GM04504 (cell line): ENCODE measurements around the gene RBMS1.
A peak's percentile ranks its signal among the peaks of the same experiment; 100 is the strongest.

Experiments
- DNase-seq: peaks from one replicate; pipeline ENCODE4 v3.0.0-alpha.2; 2012; ENCODE audit warnings: low read depth

The RBMS1 gene

GRCh38 chr2:160408173-160408958, 85.2 kb downstream of the RBMS1 start:
- no peak for DNase-seq

DNA sequence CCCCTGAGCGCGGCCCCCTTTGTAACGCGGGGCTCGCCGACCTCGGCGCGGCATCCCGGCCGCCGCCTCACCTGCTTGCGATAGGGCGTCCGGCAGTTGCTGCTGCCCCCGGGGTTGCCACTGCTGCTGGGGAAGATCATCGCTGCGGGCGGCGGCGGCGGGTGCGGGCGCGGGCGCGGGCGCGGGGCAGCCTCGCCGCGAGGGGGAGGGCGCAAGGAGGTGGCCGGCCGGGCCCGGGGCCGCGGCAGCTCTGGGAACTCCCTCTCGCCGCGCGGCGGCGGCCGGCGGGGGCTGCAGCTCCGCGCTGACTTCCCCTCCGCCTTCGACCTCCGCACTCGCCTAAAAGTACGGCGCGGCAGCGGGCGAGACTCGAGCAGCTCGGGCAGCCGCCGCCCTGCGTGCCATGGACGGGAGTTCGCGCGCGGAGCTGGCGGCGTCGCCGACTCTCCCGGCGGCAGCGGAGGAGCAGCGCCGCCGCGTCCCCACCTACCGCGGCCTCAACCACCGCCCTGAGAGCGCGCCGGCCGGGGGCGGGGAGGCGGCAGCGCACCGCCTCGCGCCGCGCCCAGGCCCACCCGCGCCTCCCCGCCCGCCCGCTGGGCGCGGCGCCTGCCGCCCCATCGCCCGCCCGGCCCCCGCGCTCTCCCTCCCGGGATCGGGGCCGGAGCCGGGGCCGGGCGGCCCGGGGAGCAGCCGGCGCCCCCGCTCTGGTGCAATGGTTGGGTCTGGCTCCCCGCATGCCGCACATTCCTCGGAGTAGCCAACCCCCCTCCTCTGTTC, 86.0 kb downstream of the RBMS1 start:
- no peak for DNase-seq

GRCh38 chr2:160406591-160407392, 86.8 kb downstream of the RBMS1 start:
- DNase-seq, result no peak

- no peak for DNase-seq
Measured at GRCh38 chr2:160405077-160405867, 88.3 kb downstream of the RBMS1 start.

GRCh38 chr2:160402997-160403979, 90.3 kb downstream of the RBMS1 start:
- DNase-seq, result no peak

- no peak for DNase-seq
Measured at GRCh38 chr2:160402501-160402900, 91.1 kb downstream of the RBMS1 start.

GRCh38 chr2:160401895-160402294, 91.7 kb downstream of the RBMS1 start:
- DNase-seq, result no peak

DNA sequence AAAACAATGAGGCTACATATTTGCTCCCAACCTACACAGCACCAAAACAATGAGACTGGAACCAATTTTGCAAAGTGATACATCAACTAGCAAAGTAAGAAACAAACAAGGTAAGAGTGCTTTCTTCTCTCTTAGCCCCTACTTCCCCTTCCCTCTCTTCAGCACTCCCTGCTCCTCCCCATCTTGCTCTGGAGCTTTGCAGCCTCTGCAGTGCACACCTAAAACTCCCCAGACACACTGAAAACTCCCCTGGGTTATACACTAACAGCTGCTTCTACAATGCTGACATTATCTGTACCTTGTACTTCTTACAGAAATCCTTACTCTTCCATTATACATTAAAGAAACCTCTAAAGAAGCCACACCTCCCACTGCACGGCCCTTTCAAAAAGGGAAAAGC, 93.7 kb downstream of the RBMS1 start:
- no peak for DNase-seq

GRCh38 chr2:160397530-160397865, 96.1 kb downstream of the RBMS1 start:
- no peak for DNase-seq

DNA sequence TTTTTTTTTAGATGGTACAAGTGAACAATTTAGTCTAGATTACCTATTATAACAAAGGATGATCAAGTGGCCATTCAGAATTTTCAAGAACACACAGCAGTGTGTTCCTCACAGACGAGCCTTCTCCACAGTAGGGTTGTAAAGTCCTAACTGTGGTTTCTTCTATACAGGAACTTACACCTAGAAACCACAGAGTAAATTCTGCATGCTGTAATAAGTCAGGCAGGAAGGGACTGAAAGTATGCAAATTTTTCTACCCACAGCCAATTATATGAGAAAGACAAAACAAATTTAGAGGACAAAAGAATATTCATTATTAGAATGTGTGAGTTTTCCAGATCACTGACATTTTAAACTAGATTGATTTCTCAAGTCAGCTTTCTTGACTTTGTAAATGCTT, 99.5 kb downstream of the RBMS1 start:
- no peak for DNase-seq

DNA sequence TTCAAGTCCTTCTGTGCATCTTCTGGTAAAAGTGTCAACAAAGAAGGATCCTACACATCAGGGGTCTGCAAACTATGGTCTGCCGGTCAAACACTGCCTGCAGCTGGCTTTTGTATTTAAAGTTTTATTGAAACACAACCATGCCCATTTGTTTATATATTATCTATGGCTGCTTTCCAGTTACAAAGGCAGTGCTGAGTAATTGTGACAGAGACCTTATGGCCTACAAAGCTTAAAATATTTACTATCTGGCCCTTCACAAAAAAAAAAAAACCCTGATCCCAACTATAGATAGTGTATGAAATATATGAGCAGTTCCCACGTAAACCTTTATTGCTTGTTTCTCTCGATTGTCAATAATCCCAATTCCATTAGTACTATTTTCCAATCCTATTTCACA, 101.4 kb downstream of the RBMS1 start:
- DNase-seq, result no peak

DNA sequence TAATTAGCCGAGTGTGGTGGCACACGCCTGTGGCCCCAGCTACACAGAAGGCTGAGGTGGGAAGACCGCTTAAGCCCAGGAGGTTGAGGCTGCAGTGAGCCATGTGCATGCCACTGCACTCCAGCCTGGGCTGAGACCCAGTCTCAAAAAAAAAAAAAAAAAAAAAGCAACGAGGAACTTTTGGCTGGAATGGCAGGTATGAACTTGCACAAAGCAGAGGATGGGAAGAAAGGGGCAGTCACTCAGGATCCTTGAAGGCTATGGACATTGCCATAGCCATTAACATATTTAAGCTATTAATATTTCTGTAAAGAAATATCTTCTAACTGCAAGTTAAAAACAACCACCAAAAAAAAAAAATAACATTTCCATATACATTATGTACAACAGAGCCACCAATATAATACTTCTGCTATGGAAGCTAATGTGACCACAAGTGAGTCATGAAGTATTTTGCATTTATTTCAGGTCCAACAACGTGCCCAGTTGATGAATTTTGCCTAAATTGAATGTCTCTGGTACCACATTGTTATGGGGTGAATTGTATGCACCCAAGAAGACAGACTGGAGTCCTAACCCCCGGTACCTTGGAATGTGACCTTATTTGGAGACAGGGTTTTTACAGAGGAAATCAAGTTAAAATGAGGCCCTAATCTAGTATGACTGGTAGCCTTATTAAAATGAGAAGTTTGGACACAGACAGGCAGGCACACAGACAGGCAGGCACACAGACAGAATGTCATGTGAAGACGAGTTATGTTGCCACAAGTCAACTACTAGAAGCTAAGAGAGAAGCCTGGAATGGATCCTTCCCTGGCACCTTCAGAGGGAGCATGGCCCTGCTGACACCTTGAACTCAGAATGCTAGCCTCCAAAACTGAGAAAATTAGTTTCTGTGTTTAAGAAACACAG, 102.8 kb downstream of the RBMS1 start:
- DNase-seq, result no peak

GRCh38 chr2:160389875-160390274, 103.7 kb downstream of the RBMS1 start:
- peak; percentile 52 for DNase-seq

GRCh38 chr2:160388464-160389263, 104.9 kb downstream of the RBMS1 start:
- DNase-seq, result no peak

GRCh38 chr2:160387558-160388262, 105.9 kb downstream of the RBMS1 start:
- DNase-seq, result peak; percentile 96

DNA sequence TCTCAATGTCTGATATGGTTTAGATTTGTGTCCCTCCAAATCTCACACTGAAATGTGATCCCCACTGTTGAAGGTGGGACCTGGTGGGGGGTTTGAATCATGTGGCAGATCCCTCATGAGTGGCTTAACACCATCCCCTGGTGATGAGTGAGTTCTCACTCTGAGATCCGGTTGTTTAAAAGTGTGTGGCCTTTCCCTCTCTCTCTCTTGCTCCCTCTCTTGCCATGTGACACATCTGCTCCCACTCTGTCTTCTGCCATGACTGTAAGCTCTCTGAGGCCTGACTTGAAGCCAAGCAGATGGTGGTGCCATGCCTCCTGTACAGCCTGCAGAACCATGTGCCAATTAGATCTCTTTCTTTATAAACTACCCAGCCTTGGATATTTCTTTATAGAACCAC, 108.8 kb downstream of the RBMS1 start:
- DNase-seq, result no peak

DNA sequence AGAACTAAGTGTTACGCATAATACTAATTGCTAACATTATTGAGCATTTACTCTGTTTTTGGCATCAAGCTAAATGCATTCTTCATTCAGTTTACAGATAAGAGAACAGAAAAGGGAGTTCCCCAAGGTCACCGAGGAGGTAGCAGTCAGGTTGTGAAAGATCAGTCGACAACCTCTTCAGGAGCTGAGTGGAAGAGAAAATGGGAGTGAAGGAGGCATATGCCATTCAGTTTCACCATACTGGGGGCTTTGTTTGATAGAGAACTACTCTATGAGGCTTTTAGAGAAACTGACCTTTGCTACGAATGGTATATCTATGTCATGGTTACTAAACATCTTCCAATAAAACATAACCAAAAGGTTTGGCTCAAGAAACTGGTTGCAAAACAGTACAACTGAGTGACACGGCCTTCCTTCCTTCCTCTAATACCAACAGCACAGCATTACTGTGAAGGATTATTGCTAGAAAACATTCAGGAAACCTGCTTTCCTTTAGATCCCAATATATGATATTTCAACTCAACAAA, 112.1 kb downstream of the RBMS1 start:
- DNase-seq, result no peak

DNA sequence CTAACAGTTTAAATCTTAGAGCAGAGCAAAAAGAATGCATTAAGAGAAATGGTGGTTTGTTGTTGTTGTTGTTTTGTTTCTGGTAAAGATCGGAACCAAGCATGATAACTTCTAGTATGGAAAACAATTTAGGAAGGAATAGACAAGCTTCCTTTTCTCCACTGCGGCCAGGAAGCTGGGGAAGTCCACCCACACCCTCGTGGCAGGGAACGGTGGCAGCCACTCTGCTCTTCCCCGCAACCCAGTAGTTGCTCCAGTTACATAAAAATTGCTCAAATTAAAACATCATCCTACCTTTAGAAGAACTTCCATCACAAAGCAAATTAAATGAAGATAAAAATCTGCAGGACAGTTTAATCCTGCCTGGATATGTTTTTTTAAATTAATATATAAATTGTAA, 113.0 kb downstream of the RBMS1 start:
- no peak for DNase-seq
